GM12864 (cell line): ENCODE data around the gene CAMK2G.

Experiments
- DNase-seq: peaks from one replicate; pipeline ENCODE4 v3.0.0-alpha.2; 2011; ENCODE audit warnings: low read depth
- H3K4me3 ChIP-seq: 2 replicates; pipeline ENCODE4 v1.5.1; 2011; ENCODE audit warnings: mild to moderate bottlenecking, low read depth, low read length, control low read depth
- TF ChIP-seq, protein P1 (sequence below): IDR thresholded peaks from 2 replicates; pipeline ENCODE4 v1.5.1; 2011; ENCODE audit warnings: low read depth, mild to moderate bottlenecking, moderate library complexity, low read length, control low read depth, inconsistent platforms; ENCODE audit errors: missing control alignments

CAMK2G gene

DNA sequence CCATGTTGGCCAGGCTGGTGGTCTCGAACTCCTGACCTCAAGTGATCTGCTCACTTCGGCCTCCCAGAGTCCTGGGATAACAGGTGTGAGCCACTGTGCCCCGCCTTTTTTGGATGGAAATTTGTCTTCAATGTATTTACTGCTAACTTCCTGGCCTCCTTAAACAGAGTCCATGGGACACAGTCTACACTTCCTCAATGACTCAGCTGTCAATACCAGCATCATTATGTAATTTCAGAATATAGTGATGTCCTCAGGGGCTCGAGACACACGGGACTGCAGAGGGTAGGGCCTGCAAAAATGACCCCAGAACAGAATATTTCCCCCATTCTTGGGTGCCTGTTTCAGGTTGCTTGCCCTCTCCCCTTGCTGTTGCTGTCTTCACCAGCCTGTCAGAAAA is 31.1 kb downstream of the CAMK2G start:
- TF ChIP-seq, protein P1, sequence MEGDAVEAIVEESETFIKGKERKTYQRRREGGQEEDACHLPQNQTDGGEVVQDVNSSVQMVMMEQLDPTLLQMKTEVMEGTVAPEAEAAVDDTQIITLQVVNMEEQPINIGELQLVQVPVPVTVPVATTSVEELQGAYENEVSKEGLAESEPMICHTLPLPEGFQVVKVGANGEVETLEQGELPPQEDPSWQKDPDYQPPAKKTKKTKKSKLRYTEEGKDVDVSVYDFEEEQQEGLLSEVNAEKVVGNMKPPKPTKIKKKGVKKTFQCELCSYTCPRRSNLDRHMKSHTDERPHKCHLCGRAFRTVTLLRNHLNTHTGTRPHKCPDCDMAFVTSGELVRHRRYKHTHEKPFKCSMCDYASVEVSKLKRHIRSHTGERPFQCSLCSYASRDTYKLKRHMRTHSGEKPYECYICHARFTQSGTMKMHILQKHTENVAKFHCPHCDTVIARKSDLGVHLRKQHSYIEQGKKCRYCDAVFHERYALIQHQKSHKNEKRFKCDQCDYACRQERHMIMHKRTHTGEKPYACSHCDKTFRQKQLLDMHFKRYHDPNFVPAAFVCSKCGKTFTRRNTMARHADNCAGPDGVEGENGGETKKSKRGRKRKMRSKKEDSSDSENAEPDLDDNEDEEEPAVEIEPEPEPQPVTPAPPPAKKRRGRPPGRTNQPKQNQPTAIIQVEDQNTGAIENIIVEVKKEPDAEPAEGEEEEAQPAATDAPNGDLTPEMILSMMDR: no peak
- H3K4me3 ChIP-seq: no peak overlapping the region
- DNase-seq: no peak

DNA sequence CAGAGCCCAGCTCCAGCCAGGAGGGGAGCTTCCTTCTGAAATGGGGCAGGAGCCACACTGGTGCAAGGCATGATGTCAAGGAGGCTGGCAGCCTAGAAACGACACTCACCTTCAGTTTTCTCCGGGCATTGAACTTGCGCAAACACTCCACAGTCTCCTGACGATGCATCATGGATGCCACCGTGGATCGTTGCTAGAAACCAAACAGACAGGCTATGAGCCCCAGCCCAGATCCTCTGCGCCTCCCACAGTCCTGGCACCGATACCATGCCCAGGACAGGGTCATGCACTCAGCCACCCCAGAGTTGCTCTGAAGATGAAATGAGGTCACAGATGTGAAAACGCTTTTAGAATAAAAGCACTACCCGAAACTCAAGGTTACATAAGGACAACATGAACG is 32.0 kb downstream of the CAMK2G start:
- H3K4me3 ChIP-seq: no peak overlapping the region
- TF ChIP-seq, protein P1: no peak
- DNase-seq: no peak

DNA sequence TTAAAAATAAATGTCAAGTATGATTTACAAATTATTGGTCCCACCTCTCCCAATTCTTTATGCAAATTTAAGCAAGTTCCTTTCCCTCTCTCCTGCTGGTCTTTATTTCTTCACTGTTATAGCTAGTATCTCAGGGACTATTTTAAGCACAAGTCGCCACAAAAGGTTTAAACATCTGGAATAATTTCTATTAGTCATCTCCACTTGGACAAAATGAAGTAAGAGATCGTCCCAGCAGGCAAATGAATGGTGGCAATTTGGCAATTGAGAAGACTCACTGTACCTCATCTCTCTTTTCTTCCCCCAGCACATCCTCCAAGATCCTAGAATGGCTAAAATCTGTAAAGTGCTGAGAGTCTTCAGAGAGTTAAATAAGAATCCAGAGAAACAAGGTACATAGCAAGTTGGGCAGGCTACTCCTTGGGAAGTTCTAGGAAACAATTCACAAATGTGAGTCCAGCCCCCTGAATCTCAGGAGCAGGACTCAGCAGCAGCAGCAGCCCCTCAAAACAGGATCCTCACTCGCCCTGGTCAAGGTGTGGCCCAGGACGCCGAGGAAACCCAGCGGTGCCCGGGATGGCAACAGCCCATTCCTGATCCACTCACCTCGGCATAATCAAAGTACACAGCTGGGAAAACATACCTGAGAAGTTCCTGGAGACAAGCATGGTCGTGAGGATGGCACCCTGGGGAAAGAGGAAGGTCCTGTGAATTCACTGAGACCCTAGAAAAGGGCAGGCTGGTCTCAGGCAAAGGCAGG is 32.6 kb downstream of the CAMK2G start:
- TF ChIP-seq, protein P1: no peak
- H3K4me3 ChIP-seq: no peak overlapping the region

DNA sequence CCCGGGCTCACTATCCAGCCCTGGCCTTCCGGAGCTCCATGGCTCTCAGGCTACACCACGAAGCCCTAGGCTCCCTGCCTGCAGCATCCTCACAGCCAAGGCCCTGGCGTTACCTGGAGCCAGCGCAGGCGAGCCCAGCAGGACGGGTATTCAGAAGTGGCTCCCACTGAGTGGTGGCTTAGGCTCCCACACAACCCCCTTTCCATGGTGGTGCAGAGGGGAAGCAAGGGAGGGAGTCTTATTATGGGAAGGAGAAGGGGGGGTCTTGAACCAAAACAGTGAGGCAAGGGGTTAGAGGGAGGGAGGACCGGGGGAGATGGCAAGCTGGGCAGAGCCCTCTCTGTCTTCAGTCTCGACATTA is 33.3 kb downstream of the CAMK2G start:
- H3K4me3 ChIP-seq: no peak overlapping the region
- DNase-seq: no peak
- TF ChIP-seq, protein P1: no peak

More for the DNA sequence above, 32.6 kb downstream of the CAMK2G start:
- no peak for DNase-seq

DNA sequence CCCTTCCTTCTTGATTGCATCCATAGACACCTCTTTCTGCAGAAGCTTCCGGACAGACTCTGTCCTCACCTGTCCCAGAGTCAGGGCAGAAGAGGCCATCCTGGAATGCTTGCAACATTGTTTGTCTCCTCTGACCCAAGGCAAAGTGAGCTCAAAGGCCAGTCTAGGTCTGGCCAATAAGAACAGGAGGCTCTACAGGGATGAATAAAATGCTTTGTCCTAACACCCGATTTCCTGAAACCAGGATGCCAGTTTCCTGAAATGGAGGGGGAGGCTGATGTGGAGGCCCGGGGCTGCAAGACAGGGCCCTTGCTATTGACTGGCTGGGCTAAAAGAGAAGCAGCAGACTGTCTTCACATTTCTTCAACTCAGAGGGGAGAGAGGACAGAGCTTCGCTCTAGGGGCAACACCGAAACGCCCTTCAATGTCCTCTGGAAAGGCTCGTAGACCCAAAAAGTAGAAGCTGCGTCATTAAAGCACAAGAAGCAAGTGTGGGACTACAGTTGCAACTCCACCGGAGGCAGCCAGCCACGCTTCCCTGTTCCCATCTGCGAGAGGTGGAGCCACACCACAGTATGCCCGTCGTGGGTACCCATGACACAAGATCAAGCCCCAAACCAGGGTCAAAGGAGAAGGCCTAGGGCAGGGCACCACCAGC is 33.8 kb downstream of the CAMK2G start:
- no peak overlapping the region for H3K4me3 ChIP-seq
- DNase-seq: no peak
- TF ChIP-seq, protein P1: no peak

DNA sequence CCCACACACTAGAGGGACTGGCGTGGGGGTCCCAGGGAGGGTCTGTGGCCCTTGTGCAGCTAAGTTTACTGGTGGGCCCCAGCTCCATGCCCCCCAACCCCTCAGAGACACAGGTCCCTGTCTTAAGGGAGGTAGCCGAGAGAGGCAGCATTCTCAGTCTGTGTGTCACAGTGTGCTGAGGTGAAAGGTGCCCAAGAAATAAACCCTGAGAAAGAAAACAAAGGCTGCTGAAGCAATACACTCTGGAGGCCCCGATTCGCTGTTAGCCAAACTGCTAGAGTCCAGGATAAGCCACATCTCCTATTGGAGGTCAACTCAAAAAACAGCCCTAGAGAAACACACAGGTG is 34.3 kb downstream of the CAMK2G start:
- no peak overlapping the region for H3K4me3 ChIP-seq

More for the DNA sequence above, 34.3 kb downstream of the CAMK2G start:
- no peak for DNase-seq
- TF ChIP-seq, protein P1: no peak
